ENCODE data around the gene LGSN. TPM values are rescaled to one million over a fixed set of nuclear protein-coding genes. Genes with fewer than 3 reads are reported as not detected.
"Not testable (repeated sequence)": the region's sequence is repeated elsewhere in the genome, so short reads cannot be mapped to it uniquely, and the experiment has no call there.

LGSN gene
- total RNA-seq, 2 experiments from 2014 or later = not detected

GRCh38 chr6:63267828-63268227 is 52.0 kb downstream of the LGSN start:
- POLR2A ChIA-PET = no interaction called here

GRCh38 chr6:63267046-63267445 is 52.7 kb downstream of the LGSN start:
- ChIA-PET CTCF (no interaction called here), POLR2A (no interaction called here)
- H3K9me3 Mint-ChIP-seq (ENCODE audit: insufficient read depth) = no peaks in the 10 kb centered on the region
- H3K36me3 Mint-ChIP-seq (ENCODE audit: low read depth) = no peaks in the 10 kb centered on the region
- H3K27me3 Mint-ChIP-seq (ENCODE audit: low read depth) = no peaks in the 10 kb centered on the region
- H3K4me3 Mint-ChIP-seq = no peak overlapping the region
- H3K27ac Mint-ChIP-seq = no peak overlapping the region
- no peaks in the 10 kb centered on the region for H3K4me1 Mint-ChIP-seq (ENCODE audit: low read depth)
- no peak for DNase-seq
- ATAC-seq = no peak

More at GRCh38 chr6:63267828-63268227, 52.0 kb downstream of the LGSN start:
- H3K4me3 Mint-ChIP-seq = no peak overlapping the region
- no peaks in the 10 kb centered on the region for H3K36me3 Mint-ChIP-seq (ENCODE audit: low read depth)
- H3K9me3 Mint-ChIP-seq (ENCODE audit: insufficient read depth) = no peaks in the 10 kb centered on the region
- DNase-seq = no peak
- no peak overlapping the region for H3K27ac Mint-ChIP-seq
- CTCF ChIA-PET = no interaction called here
- H3K4me1 Mint-ChIP-seq (ENCODE audit: low read depth) = no peaks in the 10 kb centered on the region
- no peak for ATAC-seq
- no peaks in the 10 kb centered on the region for H3K27me3 Mint-ChIP-seq (ENCODE audit: low read depth)

- no peak for ATAC-seq
- ChIA-PET POLR2A (no interaction called here), CTCF (no interaction called here)
- DNase-seq = no peak
- no peak overlapping the region for H3K4me3 Mint-ChIP-seq
- H3K9me3 Mint-ChIP-seq (ENCODE audit: insufficient read depth) = no peaks in the 10 kb centered on the region
- no peaks in the 10 kb centered on the region for H3K27me3 Mint-ChIP-seq (ENCODE audit: low read depth)
- H3K36me3 Mint-ChIP-seq (ENCODE audit: low read depth) = no peaks in the 10 kb centered on the region
- H3K4me1 Mint-ChIP-seq (ENCODE audit: low read depth) = no peaks in the 10 kb centered on the region
- no peak overlapping the region for H3K27ac Mint-ChIP-seq
Observed at GRCh38 chr6:63263444-63263843, 56.3 kb downstream of the LGSN start.

GRCh38 chr6:63261820-63262219 is 58.0 kb downstream of the LGSN start:
- no peaks in the 10 kb centered on the region for H3K9me3 Mint-ChIP-seq (ENCODE audit: insufficient read depth)
- H3K27ac Mint-ChIP-seq = no peak overlapping the region
- POLR2A ChIA-PET = no interaction called here
- H3K4me1 Mint-ChIP-seq (ENCODE audit: low read depth) = no peaks in the 10 kb centered on the region
- no peak for DNase-seq
- CTCF ChIA-PET = no interaction called here
- H3K36me3 Mint-ChIP-seq (ENCODE audit: low read depth) = no peaks in the 10 kb centered on the region
- ATAC-seq = no peak
- no peaks in the 10 kb centered on the region for H3K27me3 Mint-ChIP-seq (ENCODE audit: low read depth)
- H3K4me3 Mint-ChIP-seq = no peak overlapping the region

- CTCF ChIA-PET = no interaction called here
- Mint-ChIP-seq H3K9me3 (ENCODE audit: insufficient read depth) (no peaks in the 10 kb centered on the region), H3K36me3 (ENCODE audit: low read depth) (no peaks in the 10 kb centered on the region), H3K4me3 (no peak overlapping the region), H3K27ac (no peak overlapping the region), H3K27me3 (ENCODE audit: low read depth) (no peaks in the 10 kb centered on the region), H3K4me1 (ENCODE audit: low read depth) (no peaks in the 10 kb centered on the region)
- DNase-seq (no peak), ATAC-seq (no peak)
- POLR2A ChIA-PET = no interaction called here
Observed at GRCh38 chr6:63259153-63259552, 60.6 kb downstream of the LGSN start.

GRCh38 chr6:63249875-63250482 is 69.8 kb downstream of the LGSN start:
- no peaks in the 10 kb centered on the region for H3K4me1 Mint-ChIP-seq (ENCODE audit: low read depth)

GRCh38 chr6:63246581-63246980 is 73.2 kb downstream of the LGSN start:
- no peak for ATAC-seq
- CTCF ChIA-PET = no interaction called here
- POLR2A ChIA-PET = no interaction called here
- no peaks in the 10 kb centered on the region for H3K36me3 Mint-ChIP-seq (ENCODE audit: low read depth)
- no peaks in the 10 kb centered on the region for H3K27me3 Mint-ChIP-seq (ENCODE audit: low read depth)
- H3K4me3 Mint-ChIP-seq = no peak overlapping the region
- no peak for DNase-seq
- H3K4me1 Mint-ChIP-seq (ENCODE audit: low read depth) = no peaks in the 10 kb centered on the region
- H3K9me3 Mint-ChIP-seq (ENCODE audit: insufficient read depth) = no peaks in the 10 kb centered on the region
- no peak overlapping the region for H3K27ac Mint-ChIP-seq

More at GRCh38 chr6:63249875-63250482, 69.8 kb downstream of the LGSN start:
- ATAC-seq = no peak
- Mint-ChIP-seq H3K27ac (no peak overlapping the region), H3K4me3 (no peak overlapping the region), H3K27me3 (ENCODE audit: low read depth) (no peaks in the 10 kb centered on the region), H3K9me3 (ENCODE audit: insufficient read depth) (no peaks in the 10 kb centered on the region), H3K36me3 (ENCODE audit: low read depth) (no peaks in the 10 kb centered on the region)
- POLR2A ChIA-PET = no interaction called here
- CTCF ChIA-PET = no interaction called here
- DNase-seq = no peak

GRCh38 chr6:63245909-63246308 is 73.9 kb downstream of the LGSN start:
- Mint-ChIP-seq H3K27ac (no peak overlapping the region), H3K4me3 (no peak overlapping the region), H3K27me3 (ENCODE audit: low read depth) (no peaks in the 10 kb centered on the region), H3K36me3 (ENCODE audit: low read depth) (no peaks in the 10 kb centered on the region), H3K9me3 (ENCODE audit: insufficient read depth) (no peaks in the 10 kb centered on the region), H3K4me1 (ENCODE audit: low read depth) (no peaks in the 10 kb centered on the region)
- POLR2A ChIA-PET = no interaction called here
- no peak for ATAC-seq
- CTCF ChIA-PET = no interaction called here
- no peak for DNase-seq

- DNase-seq (no peak), ATAC-seq (no peak)
- Mint-ChIP-seq H3K27ac (no peak overlapping the region), H3K4me1 (ENCODE audit: low read depth) (no peaks in the 10 kb centered on the region), H3K36me3 (ENCODE audit: low read depth) (no peaks in the 10 kb centered on the region), H3K4me3 (no peak overlapping the region), H3K27me3 (ENCODE audit: low read depth) (no peaks in the 10 kb centered on the region), H3K9me3 (ENCODE audit: insufficient read depth) (no peaks in the 10 kb centered on the region)
- CTCF ChIA-PET = no interaction called here
- POLR2A ChIA-PET = no interaction called here
Observed at GRCh38 chr6:63245420-63245819, 74.4 kb downstream of the LGSN start.

- ChIA-PET POLR2A (no interaction called here), CTCF (no interaction called here)
- no peak for ATAC-seq
- no peaks in the 10 kb centered on the region for H3K27me3 Mint-ChIP-seq (ENCODE audit: low read depth)
- H3K9me3 Mint-ChIP-seq (ENCODE audit: insufficient read depth) = no peaks in the 10 kb centered on the region
- H3K4me1 Mint-ChIP-seq (ENCODE audit: low read depth) = no peaks in the 10 kb centered on the region
- no peak overlapping the region for H3K4me3 Mint-ChIP-seq
- no peaks in the 10 kb centered on the region for H3K36me3 Mint-ChIP-seq (ENCODE audit: low read depth)
- DNase-seq = no peak
- no peak overlapping the region for H3K27ac Mint-ChIP-seq
Observed at GRCh38 chr6:63236398-63236817, 83.4 kb downstream of the LGSN start.

GRCh38 chr6:63230511-63230910 is 89.3 kb downstream of the LGSN start:
- H3K36me3 Mint-ChIP-seq (ENCODE audit: low read depth); H3K4me1 Mint-ChIP-seq (ENCODE audit: low read depth); DNase-seq; ATAC-seq; H3K27ac Mint-ChIP-seq; H3K9me3 Mint-ChIP-seq (ENCODE audit: insufficient read depth); CTCF ChIA-PET; H3K4me3 Mint-ChIP-seq; H3K27me3 Mint-ChIP-seq (ENCODE audit: low read depth); POLR2A ChIA-PET: not testable (repeated sequence)

GRCh38 chr6:63230027-63230426 is 89.8 kb downstream of the LGSN start:
- H3K4me1 Mint-ChIP-seq (ENCODE audit: low read depth); H3K27me3 Mint-ChIP-seq (ENCODE audit: low read depth); CTCF ChIA-PET; H3K9me3 Mint-ChIP-seq (ENCODE audit: insufficient read depth); H3K27ac Mint-ChIP-seq; H3K36me3 Mint-ChIP-seq (ENCODE audit: low read depth); H3K4me3 Mint-ChIP-seq; POLR2A ChIA-PET; ATAC-seq; DNase-seq: not testable (repeated sequence)

All from activated CD8-positive, alpha-beta T cell treated with anti-CD3 and anti-CD28 coated beads, Interleukin-2, amount 10 ng/mL, durations not matched to agents 7 days and 5 days (primary cell).